Measurements from ENCODE around the gene RGS7. TPM values are rescaled to one million over a fixed set of nuclear protein-coding genes. Genes with fewer than 3 reads are reported as not detected.

RGS7 gene
- total RNA-seq, 1 donor from 2014 or later = 0.18 TPM

GRCh38 chr1:240941701-240942370 is 415.2 kb downstream of the RGS7 start:
- Histone ChIP-seq H3K9me3 (ENCODE audit: insufficient read depth, low read depth, low read length) (peaks cover 6% of the 10 kb centered on the region), H3K4me3 (ENCODE audit: insufficient read depth, low read depth, low read length) (no peak overlapping the region), H3K9ac (ENCODE audit: low read length) (no peak overlapping the region), H2AFZ (ENCODE audit: low read depth, low read length) (no peak overlapping the region), H3K4me2 (ENCODE audit: low read length) (no peak overlapping the region), H3K4me1 (ENCODE audit: insufficient read depth, low read length) (no peaks in the 10 kb centered on the region), H3K27ac (ENCODE audit: low read depth, low read length) (no peak overlapping the region), H3K36me3 (ENCODE audit: insufficient read depth, low read length) (no peaks in the 10 kb centered on the region), H3K27me3 (ENCODE audit: insufficient read depth, low read length) (no peaks in the 10 kb centered on the region), H3K79me2 (ENCODE audit: insufficient read depth, low read length) (no peaks in the 10 kb centered on the region), H4K20me1 (ENCODE audit: insufficient read depth, low read length) (no peaks in the 10 kb centered on the region)
- Mint-ChIP-seq H3K4me1 (ENCODE audit: low read depth, unreplicated experiment) (no peaks in the 10 kb centered on the region), H3K4me3 (ENCODE audit: unreplicated experiment) (no peak overlapping the region), H3K9me3 (ENCODE audit: unreplicated experiment) (peaks cover 7% of the 10 kb centered on the region), H3K36me3 (ENCODE audit: low read depth, unreplicated experiment) (peaks cover 2% of the 10 kb centered on the region), H3K27me3 (ENCODE audit: low read depth, unreplicated experiment) (no peaks in the 10 kb centered on the region), H3K27ac (ENCODE audit: unreplicated experiment) (no peak overlapping the region)
- FAIRE-seq (no peak), DNase-seq (ENCODE audit: low read depth) (peak; percentile 55)
- no peak for TF ChIP-seq EZH2 (IDR thresholded peaks at IDR 0.05; ENCODE audit: insufficient read depth, low read length)
- TF ChIP-seq CTCF (IDR thresholded peaks at IDR 0.05; ENCODE audit: insufficient read depth, low read depth, low read length) = no peak

GRCh38 chr1:240936911-240937668 is 419.9 kb downstream of the RGS7 start:
- FAIRE-seq = no peak
- no peaks in the 10 kb centered on the region for H3K79me2 ChIP-seq (ENCODE audit: insufficient read depth, low read length)
- H3K9ac ChIP-seq (ENCODE audit: low read length) = no peak overlapping the region
- H3K36me3 ChIP-seq (ENCODE audit: insufficient read depth, low read length) = no peaks in the 10 kb centered on the region
- no peaks in the 10 kb centered on the region for H3K4me1 ChIP-seq (ENCODE audit: insufficient read depth, low read length)
- no peak overlapping the region for H2AFZ ChIP-seq (ENCODE audit: low read depth, low read length)
- no peaks in the 10 kb centered on the region for H3K27me3 Mint-ChIP-seq (ENCODE audit: low read depth, unreplicated experiment)
- TF ChIP-seq EZH2 (IDR thresholded peaks at IDR 0.05; ENCODE audit: insufficient read depth, low read length) (no peak), CTCF (IDR thresholded peaks at IDR 0.05; ENCODE audit: insufficient read depth, low read depth, low read length) (no peak)
- H3K4me3 Mint-ChIP-seq (ENCODE audit: unreplicated experiment) = no peak overlapping the region
- peaks cover 8% of the 10 kb centered on the region for H3K9me3 ChIP-seq (ENCODE audit: insufficient read depth, low read depth, low read length)
- H3K27ac ChIP-seq (ENCODE audit: low read depth, low read length) = no peak overlapping the region
- no peak overlapping the region for H3K27ac Mint-ChIP-seq (ENCODE audit: unreplicated experiment)
- peaks cover 4% of the 10 kb centered on the region for H3K36me3 Mint-ChIP-seq (ENCODE audit: low read depth, unreplicated experiment)
- no peak overlapping the region for H3K4me3 ChIP-seq (ENCODE audit: insufficient read depth, low read depth, low read length)
- H4K20me1 ChIP-seq (ENCODE audit: insufficient read depth, low read length) = no peaks in the 10 kb centered on the region
- H3K27me3 ChIP-seq (ENCODE audit: insufficient read depth, low read length) = no peaks in the 10 kb centered on the region
- no peaks in the 10 kb centered on the region for H3K4me1 Mint-ChIP-seq (ENCODE audit: low read depth, unreplicated experiment)
- H3K4me2 ChIP-seq (ENCODE audit: low read length) = no peak overlapping the region
- no peak for DNase-seq (ENCODE audit: low read depth)
- H3K9me3 Mint-ChIP-seq (ENCODE audit: unreplicated experiment) = peaks cover 10% of the 10 kb centered on the region

- Histone ChIP-seq H3K9ac (ENCODE audit: low read length) (no peak overlapping the region), H3K79me2 (ENCODE audit: insufficient read depth, low read length) (no peaks in the 10 kb centered on the region), H3K4me3 (ENCODE audit: insufficient read depth, low read depth, low read length) (no peak overlapping the region), H3K27ac (ENCODE audit: low read depth, low read length) (no peak overlapping the region), H3K9me3 (ENCODE audit: insufficient read depth, low read depth, low read length) (peaks cover 8% of the 10 kb centered on the region), H3K4me1 (ENCODE audit: insufficient read depth, low read length) (no peaks in the 10 kb centered on the region), H4K20me1 (ENCODE audit: insufficient read depth, low read length) (no peaks in the 10 kb centered on the region), H3K27me3 (ENCODE audit: insufficient read depth, low read length) (no peaks in the 10 kb centered on the region), H3K36me3 (ENCODE audit: insufficient read depth, low read length) (no peaks in the 10 kb centered on the region), H2AFZ (ENCODE audit: low read depth, low read length) (no peak overlapping the region), H3K4me2 (ENCODE audit: low read length) (no peak overlapping the region)
- no peak for TF ChIP-seq EZH2 (IDR thresholded peaks at IDR 0.05; ENCODE audit: insufficient read depth, low read length)
- TF ChIP-seq CTCF (IDR thresholded peaks at IDR 0.05; ENCODE audit: insufficient read depth, low read depth, low read length) = no peak
- Mint-ChIP-seq H3K27me3 (ENCODE audit: low read depth, unreplicated experiment) (no peaks in the 10 kb centered on the region), H3K4me1 (ENCODE audit: low read depth, unreplicated experiment) (no peaks in the 10 kb centered on the region), H3K36me3 (ENCODE audit: low read depth, unreplicated experiment) (peaks cover 4% of the 10 kb centered on the region), H3K27ac (ENCODE audit: unreplicated experiment) (no peak overlapping the region), H3K9me3 (ENCODE audit: unreplicated experiment) (peaks cover 10% of the 10 kb centered on the region), H3K4me3 (ENCODE audit: unreplicated experiment) (no peak overlapping the region)
- FAIRE-seq (no peak), DNase-seq (ENCODE audit: low read depth) (no peak)
Measured at GRCh38 chr1:240935920-240936319, 421.1 kb downstream of the RGS7 start.

Data from astrocyte (in vitro differentiated cells and primary cell).